Mammary epithelial cell (primary cell): ENCODE data around the gene ADCY4.

ENCODE experiments used
- CTCF ChIP-seq, 2 donors: IDR thresholded peaks in 1 of 2; conservative IDR thresholded peaks in 1 of 2; 2 replicates each; pipeline ENCODE4 v1.5.1; 2011 to 2012; ENCODE audit warnings: inconsistent platforms in 2 of 2, low read length in 2 of 2, mild to moderate bottlenecking in 2 of 2, control low read depth in 1 of 2, low read depth in 1 of 2; ENCODE audit not compliant: insufficient read depth in 1 of 2; ENCODE audit errors: extremely low read depth in 1 of 2
- EZH2 ChIP-seq: IDR thresholded peaks from 2 replicates; pipeline ENCODE4 v1.6.1; 2012; ENCODE audit warnings: low read length, inconsistent platforms, borderline replicate concordance

GRCh38 chr14:24312736-24313507, 21.9 kb downstream of the ADCY4 start:
- TF ChIP-seq CTCF (conservative IDR thresholded peaks at IDR 0.05 in 1 of 2, IDR thresholded peaks at IDR 0.05 in 1 of 2; ENCODE audit: extremely low read depth in 1 of 2, insufficient read depth in 1 of 2, low read depth in 1 of 2, low read length in 2 of 2) (no peak), EZH2 (no peak)
